HUDEP-2 (cell line): Measurements from ENCODE around the gene SPECC1.
"Not testable (repeated sequence)": the region's sequence is repeated elsewhere in the genome, so short reads cannot be mapped to it uniquely, and the experiment has no call there.

Experiments
- DNase-seq, 76 experiments: peaks; one replicate each; lab custom pipeline; 2025; ENCODE audit not compliant: unreplicated experiment in 76 of 76; lab: John Stamatoyannopoulos, UW

The SPECC1 gene

GRCh38 chr17:20159406-20160069 lies 150.4 kb downstream of the SPECC1 start:
- DNase-seq, result no peak

DNA sequence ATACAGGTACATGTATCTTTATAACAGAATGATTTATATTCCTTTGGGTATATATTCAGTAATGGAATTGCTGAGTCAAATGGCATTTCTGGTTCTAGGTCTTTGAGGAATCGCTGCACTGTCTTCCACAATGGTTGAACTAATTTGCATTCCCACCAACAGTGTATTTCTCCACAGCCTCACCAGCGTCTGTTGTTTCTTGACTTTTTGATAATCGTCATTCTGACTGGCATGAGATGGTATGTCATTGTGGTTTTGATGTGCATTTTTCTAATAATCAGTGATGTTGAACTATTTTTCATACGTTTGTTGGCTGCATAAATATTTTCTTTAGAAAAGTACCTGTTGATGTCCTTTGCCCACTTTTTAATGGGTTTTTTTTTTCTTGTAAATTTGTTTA lies 156.4 kb downstream of the SPECC1 start:
- not testable (repeated sequence) for DNase-seq

GRCh38 chr17:20170085-20170484 lies 160.9 kb downstream of the SPECC1 start:
- DNase-seq, result no peak

DNA sequence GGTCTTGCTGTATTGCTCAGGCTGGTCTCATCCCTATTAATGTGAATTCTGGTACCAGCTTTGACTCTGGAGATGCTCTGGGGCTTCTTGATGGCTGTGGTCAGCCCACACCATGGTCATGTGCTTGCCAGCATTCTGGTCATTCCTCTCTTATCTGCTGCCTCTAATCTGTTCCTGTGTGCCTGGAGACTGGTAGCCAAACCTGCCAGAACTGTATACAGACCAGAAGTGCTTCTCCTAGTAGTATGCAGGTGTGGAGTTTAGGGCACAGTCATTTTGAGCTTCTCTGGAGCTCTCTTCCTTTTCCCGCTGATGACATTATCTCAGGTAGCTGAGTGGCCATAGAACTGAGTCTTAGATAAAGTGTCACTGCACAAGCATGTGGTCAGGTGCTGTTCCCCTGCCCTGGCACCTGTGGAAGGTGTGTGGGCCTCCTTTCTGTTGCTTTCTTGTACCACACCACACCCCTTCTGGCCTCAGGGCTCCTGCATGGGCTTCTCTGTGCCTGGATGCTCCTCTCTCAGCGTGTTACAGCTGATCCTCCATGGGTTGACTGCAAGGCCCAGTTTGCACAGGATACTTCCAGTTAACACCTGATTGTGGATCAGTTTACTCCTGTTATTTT lies 162.7 kb downstream of the SPECC1 start:
- no peak for DNase-seq

GRCh38 chr17:20172376-20172775 lies 163.2 kb downstream of the SPECC1 start:
- DNase-seq, result no peak

- DNase-seq, result no peak
Observed at GRCh38 chr17:20173091-20173490, 163.9 kb downstream of the SPECC1 start.

- no peak for DNase-seq
Observed at GRCh38 chr17:20174588-20175265, 165.6 kb downstream of the SPECC1 start.

DNA sequence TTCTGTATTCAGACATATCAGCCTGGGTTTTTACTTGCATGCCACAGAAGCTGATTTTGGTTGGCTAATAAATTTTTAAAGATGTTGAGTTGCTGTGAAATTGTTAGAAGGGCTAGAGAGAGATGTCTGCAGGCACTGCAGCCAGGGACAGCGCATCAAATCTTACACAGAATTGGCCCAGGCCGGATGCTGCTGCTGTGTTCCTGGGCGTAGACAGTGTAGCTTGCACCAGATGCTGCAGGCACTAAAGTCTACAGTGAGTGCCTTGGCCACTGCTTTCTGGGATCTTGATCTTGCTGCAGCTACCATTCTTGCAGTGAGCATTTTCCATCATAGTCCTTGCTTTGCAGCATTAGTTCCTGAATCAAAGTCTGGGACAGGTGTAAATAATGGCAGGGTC lies 169.9 kb downstream of the SPECC1 start:
- DNase-seq, result no peak

- no peak for DNase-seq
Observed at GRCh38 chr17:20180661-20181060, 171.5 kb downstream of the SPECC1 start.

DNA sequence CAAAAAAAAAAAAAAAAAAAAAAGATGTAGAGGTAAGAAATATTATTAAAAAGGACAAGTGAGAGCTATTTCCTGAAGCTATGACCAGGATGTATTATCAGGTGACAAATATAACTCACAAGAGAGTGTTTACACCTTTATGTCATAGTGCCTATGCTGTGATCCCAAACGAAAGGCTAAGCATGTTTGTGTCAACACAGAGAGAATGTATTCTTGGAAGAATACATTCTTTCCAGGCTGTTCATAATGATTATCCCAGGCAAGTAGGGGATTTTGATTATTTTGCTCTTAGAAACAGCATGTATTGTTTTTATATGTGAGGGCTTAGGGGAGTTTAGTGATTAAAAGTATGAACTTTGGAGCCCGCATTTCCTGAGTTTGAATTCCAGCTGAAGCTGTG lies 175.0 kb downstream of the SPECC1 start:
- DNase-seq, result no peak

- DNase-seq, result peak in 44 of 76 experiments; percentile 8 to 74 (median 45)
Observed at GRCh38 chr17:20184977-20185619, 175.9 kb downstream of the SPECC1 start.

DNA sequence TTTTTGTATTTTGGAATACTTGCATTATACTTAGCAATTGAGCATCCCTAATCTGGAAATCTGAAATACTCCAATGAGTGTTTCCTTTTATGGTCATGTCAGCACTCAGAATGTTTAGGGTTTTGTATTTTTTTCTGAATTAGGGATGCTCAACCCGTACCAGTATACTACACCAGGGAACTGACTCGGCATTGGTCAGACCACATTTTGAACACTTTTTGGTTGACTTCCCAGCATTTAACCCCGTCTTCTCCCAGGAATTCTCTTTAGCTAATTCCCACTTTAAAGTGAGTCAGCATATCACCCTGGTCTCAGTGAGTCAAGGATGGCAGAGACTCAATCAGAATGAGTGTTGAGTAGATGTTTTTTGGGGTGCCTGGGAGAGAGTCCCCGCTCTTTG lies 177.9 kb downstream of the SPECC1 start:
- no peak for DNase-seq

- peak in 43 of 76 experiments; percentile 7 to 58 (median 27) for DNase-seq
Observed at GRCh38 chr17:20189302-20189701, 180.1 kb downstream of the SPECC1 start.

DNA sequence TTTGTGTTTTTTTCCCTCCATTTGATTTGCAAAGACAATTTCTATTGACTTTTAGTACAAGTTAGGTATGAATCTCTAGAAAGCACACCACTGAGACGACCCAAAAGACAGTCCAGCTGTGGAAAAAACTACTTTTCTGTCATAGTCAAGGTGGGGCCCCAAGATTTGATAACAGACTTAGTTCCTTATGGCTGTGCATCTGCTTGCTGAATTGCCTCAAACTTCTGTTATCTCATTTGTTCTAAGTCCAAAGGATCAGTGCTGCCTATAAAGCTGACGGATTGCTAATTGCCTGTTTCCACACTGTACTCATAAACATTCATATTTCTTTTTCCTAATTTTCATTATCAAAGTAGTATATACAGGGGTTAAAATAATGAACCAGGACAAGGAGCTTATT lies 180.8 kb downstream of the SPECC1 start:
- DNase-seq, result peak in 38 of 76 experiments; percentile 2 to 78 (median 39)

DNA sequence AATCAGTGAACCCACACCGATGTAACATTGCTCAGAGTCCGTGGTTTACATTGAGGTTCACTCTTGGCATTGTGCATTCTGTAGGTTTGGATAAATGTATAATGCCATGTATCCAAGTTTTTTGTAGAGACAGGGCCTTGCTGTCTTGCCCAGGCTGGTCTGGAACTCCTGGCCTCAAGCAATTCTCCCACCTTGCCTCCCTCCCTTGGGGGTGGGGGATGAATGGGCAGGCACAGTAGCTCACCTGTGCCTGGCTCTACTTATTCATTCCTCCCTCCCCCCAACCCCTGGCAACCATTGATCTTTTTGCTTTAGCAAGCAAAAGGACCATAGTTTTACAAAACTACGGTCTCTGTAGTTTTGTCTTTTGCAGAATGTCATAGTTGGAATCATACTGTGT lies 181.4 kb downstream of the SPECC1 start:
- DNase-seq, result no peak

- peak in 9 of 76 experiments; percentile 5 to 46 (median 15) for DNase-seq
Observed at GRCh38 chr17:20191056-20191455, 181.9 kb downstream of the SPECC1 start.

DNA sequence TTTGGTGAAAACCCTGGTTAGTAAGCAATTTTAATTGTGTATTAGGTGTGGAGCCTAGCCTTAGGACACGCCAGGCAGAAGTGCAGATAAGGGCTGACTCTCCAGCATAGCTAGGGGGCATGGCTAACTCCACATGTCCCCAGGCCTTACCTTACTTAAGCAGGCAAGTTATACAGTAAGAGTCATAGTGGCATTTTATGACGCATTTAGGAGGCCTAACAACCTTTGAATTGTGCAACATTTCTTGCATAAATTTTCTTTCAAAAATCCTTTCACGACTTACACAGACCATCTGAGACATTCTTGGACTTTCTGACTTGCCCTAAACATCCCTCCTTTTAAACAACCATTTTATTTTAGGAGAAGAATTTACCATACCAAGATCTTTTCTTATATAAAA lies 187.1 kb downstream of the SPECC1 start:
- peak in 9 of 76 experiments; percentile 13 to 60 (median 31) for DNase-seq

DNA sequence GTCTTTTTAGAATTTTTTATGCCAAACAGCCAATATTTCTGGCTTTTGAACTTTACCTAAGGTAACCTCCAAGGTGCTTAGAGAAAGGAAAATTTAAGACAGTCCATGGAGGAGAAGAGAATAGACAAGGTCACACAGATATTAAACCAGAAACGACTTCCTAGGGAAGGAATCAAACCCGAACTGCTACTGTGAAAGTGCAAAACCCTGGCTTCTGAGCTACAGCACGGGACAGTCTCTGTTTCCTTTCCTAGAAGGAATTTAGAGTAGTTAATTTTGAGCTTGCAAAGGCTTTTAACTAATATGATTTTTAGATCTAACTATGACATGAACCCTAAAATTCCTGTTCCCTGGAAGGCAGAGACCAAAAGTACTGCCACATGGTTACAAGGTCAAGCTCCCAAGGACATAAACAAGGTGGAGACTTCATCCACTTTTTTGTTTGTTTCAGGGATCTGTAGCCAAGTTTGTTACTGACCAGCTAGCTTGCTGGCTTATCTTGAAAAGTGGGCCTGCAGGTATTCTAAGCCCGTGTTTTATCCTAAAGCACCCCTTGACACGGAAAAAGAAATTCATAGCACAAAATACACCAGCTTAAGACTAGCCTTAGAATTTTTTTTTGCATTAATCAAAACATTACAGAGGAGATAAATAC lies 188.2 kb downstream of the SPECC1 start:
- DNase-seq, result no peak

- no peak for DNase-seq
Observed at GRCh38 chr17:20200016-20200795, 191.0 kb downstream of the SPECC1 start.

DNA sequence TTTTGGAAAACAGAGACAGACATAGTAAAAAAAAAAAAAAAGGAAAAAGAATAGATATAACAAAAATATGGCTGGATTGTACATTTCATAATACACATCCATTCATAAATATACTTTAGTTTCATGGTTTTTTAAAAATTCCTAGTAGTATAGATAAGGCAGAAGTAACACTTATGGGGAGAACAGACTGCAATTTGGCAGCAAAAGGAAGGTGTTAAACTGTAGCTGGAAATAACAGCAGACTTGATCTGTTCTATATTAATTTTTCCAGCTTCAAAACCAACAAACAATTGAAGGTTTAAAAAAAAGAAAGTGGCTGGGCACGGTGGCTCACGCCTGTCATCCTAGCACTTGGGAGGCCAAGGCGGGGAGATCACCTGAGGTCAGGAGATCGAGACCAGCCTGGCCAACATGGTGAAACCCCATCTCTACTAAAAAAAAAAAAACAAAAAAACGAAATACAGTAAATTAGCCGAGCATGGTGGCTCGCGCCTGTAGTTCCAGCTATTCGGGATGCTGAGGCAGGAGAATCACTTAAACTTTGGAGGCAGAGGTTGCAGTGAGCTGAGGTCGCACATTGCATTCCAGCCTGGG lies 191.8 kb downstream of the SPECC1 start:
- DNase-seq, result no peak
